ENCODE results near the gene C2CD3. TPM values are rescaled to one million over a fixed set of nuclear protein-coding genes. Genes with fewer than 3 reads are reported as not detected.

C2CD3 gene
- total and polyA plus RNA-seq, 9 of the 15 experiments (the other 6 are each of a cell fraction or from before 2014, with no cell fraction given) = 4.4 to 20.2 (median 15.4) TPM

DNA sequence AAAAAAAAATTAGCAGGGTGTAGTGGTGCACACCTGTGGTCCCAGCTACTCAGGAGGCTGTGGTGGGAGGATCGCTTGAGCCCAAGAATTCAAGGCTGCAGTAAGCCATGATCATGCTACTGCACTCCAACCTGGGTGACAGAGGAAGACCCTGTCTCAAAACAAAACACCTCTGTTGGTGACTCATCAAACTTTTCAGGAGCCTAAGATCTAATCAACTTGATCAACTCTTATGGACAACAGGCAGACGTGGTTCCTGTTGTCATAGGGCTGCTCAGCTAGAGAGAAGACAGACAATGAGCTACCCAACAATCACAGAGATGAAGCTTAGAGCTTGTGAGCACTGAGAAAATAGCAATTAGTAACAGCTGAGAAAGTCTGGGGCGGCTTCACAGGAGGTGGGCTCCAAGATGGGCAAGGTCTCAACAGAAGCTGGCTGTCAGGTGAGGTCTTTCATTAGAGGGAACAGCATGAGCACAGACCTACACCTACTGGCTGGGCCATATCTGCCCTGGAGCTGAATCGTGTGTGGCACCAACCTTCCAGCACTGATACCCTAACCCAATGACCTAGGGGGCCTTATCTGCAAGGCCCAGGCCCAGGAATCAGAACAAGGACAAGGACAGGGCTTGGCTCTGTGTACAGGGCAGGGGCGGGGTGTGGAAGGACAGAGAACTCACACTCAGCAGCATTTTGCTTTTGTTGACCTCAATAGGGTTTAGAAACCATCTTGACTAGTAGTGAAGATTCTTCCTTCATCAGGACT lies 154.7 kb downstream of the C2CD3 start (continued):
- TF ChIP-seq ZFP30 (CRISPR knock-in tag; IDR thresholded peaks at IDR 0.05; ENCODE audit: borderline replicate concordance) (no peak), KDM4B (IDR thresholded peaks at IDR 0.05; ENCODE audit: borderline replicate concordance in 2 of 2, low read depth in 1 of 2) (no peak), ZNF23 (CRISPR knock-in tag; IDR thresholded peaks at IDR 0.05) (no peak), SMC3 (conservative IDR thresholded peaks at IDR 0.05; ENCODE audit: insufficient read depth, low read depth, low read length) (no peak), NCOA4 (IDR thresholded peaks at IDR 0.05; ENCODE audit: partially characterized antibody) (no peak)
- TF ChIP-seq, protein P1, sequence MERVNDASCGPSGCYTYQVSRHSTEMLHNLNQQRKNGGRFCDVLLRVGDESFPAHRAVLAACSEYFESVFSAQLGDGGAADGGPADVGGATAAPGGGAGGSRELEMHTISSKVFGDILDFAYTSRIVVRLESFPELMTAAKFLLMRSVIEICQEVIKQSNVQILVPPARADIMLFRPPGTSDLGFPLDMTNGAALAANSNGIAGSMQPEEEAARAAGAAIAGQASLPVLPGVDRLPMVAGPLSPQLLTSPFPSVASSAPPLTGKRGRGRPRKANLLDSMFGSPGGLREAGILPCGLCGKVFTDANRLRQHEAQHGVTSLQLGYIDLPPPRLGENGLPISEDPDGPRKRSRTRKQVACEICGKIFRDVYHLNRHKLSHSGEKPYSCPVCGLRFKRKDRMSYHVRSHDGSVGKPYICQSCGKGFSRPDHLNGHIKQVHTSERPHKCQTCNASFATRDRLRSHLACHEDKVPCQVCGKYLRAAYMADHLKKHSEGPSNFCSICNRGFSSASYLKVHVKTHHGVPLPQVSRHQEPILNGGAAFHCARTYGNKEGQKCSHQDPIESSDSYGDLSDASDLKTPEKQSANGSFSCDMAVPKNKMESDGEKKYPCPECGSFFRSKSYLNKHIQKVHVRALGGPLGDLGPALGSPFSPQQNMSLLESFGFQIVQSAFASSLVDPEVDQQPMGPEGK (CRISPR knock-in tag; IDR thresholded peaks at IDR 0.05; ENCODE audit: borderline replicate concordance) = no peak
- TF ChIP-seq, protein P2, sequence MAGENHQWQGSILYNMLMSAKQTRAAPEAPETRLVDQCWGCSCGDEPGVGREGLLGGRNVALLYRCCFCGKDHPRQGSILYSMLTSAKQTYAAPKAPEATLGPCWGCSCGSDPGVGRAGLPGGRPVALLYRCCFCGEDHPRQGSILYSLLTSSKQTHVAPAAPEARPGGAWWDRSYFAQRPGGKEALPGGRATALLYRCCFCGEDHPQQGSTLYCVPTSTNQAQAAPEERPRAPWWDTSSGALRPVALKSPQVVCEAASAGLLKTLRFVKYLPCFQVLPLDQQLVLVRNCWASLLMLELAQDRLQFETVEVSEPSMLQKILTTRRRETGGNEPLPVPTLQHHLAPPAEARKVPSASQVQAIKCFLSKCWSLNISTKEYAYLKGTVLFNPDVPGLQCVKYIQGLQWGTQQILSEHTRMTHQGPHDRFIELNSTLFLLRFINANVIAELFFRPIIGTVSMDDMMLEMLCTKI (IDR thresholded peaks at IDR 0.05; ENCODE audit: partially characterized antibody) = no peak
- TF ChIP-seq, protein P3, sequence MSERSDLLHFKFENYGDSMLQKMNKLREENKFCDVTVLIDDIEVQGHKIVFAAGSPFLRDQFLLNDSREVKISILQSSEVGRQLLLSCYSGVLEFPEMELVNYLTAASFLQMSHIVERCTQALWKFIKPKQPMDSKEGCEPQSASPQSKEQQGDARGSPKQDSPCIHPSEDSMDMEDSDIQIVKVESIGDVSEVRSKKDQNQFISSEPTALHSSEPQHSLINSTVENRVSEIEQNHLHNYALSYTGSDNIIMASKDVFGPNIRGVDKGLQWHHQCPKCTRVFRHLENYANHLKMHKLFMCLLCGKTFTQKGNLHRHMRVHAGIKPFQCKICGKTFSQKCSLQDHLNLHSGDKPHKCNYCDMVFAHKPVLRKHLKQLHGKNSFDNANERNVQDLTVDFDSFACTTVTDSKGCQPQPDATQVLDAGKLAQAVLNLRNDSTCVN (CRISPR knock-in tag; IDR thresholded peaks at IDR 0.05) = no peak
- TF ChIP-seq, protein P4, sequence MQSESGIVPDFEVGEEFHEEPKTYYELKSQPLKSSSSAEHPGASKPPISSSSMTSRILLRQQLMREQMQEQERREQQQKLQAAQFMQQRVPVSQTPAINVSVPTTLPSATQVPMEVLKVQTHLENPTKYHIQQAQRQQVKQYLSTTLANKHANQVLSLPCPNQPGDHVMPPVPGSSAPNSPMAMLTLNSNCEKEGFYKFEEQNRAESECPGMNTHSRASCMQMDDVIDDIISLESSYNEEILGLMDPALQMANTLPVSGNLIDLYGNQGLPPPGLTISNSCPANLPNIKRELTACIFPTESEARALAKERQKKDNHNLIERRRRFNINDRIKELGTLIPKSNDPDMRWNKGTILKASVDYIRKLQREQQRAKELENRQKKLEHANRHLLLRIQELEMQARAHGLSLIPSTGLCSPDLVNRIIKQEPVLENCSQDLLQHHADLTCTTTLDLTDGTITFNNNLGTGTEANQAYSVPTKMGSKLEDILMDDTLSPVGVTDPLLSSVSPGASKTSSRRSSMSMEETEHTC (IDR thresholded peaks at IDR 0.05) = no peak
- TF ChIP-seq, protein P5, sequence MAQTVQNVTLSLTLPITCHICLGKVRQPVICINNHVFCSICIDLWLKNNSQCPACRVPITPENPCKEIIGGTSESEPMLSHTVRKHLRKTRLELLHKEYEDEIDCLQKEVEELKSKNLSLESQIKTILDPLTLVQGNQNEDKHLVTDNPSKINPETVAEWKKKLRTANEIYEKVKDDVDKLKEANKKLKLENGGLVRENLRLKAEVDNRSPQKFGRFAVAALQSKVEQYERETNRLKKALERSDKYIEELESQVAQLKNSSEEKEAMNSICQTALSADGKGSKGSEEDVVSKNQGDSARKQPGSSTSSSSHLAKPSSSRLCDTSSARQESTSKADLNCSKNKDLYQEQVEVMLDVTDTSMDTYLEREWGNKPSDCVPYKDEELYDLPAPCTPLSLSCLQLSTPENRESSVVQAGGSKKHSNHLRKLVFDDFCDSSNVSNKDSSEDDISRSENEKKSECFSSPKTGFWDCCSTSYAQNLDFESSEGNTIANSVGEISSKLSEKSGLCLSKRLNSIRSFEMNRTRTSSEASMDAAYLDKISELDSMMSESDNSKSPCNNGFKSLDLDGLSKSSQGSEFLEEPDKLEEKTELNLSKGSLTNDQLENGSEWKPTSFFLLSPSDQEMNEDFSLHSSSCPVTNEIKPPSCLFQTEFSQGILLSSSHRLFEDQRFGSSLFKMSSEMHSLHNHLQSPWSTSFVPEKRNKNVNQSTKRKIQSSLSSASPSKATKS (CRISPR knock-in tag; IDR thresholded peaks at IDR 0.05) = no peak
- TF ChIP-seq, protein P6, sequence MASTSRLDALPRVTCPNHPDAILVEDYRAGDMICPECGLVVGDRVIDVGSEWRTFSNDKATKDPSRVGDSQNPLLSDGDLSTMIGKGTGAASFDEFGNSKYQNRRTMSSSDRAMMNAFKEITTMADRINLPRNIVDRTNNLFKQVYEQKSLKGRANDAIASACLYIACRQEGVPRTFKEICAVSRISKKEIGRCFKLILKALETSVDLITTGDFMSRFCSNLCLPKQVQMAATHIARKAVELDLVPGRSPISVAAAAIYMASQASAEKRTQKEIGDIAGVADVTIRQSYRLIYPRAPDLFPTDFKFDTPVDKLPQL (IDR thresholded peaks at IDR 0.05; ENCODE audit: extremely low read depth, insufficient read length) = no peak
